Breast epithelium (tissue), 4 donors: ENCODE data around the gene FAM222A. TPM values are rescaled to one million over a fixed set of nuclear protein-coding genes. Genes with fewer than 3 reads are reported as not detected.

Experiments
- DNase-seq, 2 donors: peaks; one replicate each; pipeline ENCODE4 v3.0.0-alpha.2; 2019; ENCODE audit warnings: low spot score in 2 of 2
- H3K27ac ChIP-seq, 2 donors: fragments of 200-600 bp; sonication (generic) in 1 of 2; one replicate each; pipeline ENCODE4 v1.5.1; 2016 to 2019; ENCODE audit warnings: mild to moderate bottlenecking in 1 of 2
- H3K27me3 ChIP-seq, 2 donors: fragments of 200-600 bp; sonication (generic) in 1 of 2; one replicate each; pipeline versions ENCODE4 v1.5.1 to v1.6.0; 2017 to 2019; ENCODE audit warnings: control low read depth in 1 of 2, mild to moderate bottlenecking in 1 of 2
- H3K36me3 ChIP-seq: fragments of 200-600 bp; one replicate; pipeline ENCODE4 v1.5.1; 2019
- H3K4me1 ChIP-seq, 2 donors: fragments of 200-600 bp; sonication (generic); one replicate each; pipeline ENCODE4 v1.5.1; 2016 to 2019; ENCODE audit warnings: control low read depth in 1 of 2
- H3K4me3 ChIP-seq, 3 donors: fragments of 200-600 bp; sonication (generic); 1 replicate in 2 of 3; 2 replicates in 1 of 3; pipeline ENCODE4 v1.5.1; 2016 to 2019; ENCODE audit warnings: mild to moderate bottlenecking in 3 of 3, moderate library complexity in 2 of 3
- H3K9me3 ChIP-seq, 2 donors: fragments of 200-600 bp; sonication (generic) in 1 of 2; one replicate each; pipeline ENCODE4 v1.5.1; 2016 to 2019; ENCODE audit warnings: control low read depth in 1 of 2
- CTCF ChIP-seq, 3 donors: fragments of 450-650 bp; IDR thresholded peaks; one replicate each; pipeline ENCODE4 v1.5.1; 2016 to 2017; ENCODE audit warnings: antibody characterized with exemption in 3 of 3, mild to moderate bottlenecking in 3 of 3, moderate library complexity in 3 of 3
- POLR2A ChIP-seq: fragments of 450-650 bp; IDR thresholded peaks from one replicate; pipeline ENCODE4 v1.6.1; 2016; ENCODE audit warnings: antibody characterized with exemption, mild to moderate bottlenecking, moderate library complexity
- POLR2AphosphoS5 ChIP-seq, 3 donors: sonication (generic); formaldehyde crosslinking; IDR thresholded peaks; one replicate each; pipeline ENCODE4 v1.6.1; 2017; ENCODE audit warnings: antibody characterized with exemption in 3 of 3
- intact Hi-C: fragments of 100-400 bp; cut with DNase I; formaldehyde crosslinking; loops from one replicate; pipeline ENCODE4 v1.15.1; 2023; ENCODE audit warnings: low total_unique reads
- total RNA-seq, 3 donors: library from RNA; depleted of rRNA; stranded (reverse); fragments of >200 nt; gene quantifications; one replicate each; pipeline ENCODE4 v1.1.0, GENCODE V29; 2016

The FAM222A gene
- total RNA-seq, 3 donors from 2014 or later, result 0.32 to 7.3 (median 1.3) TPM

GRCh38 chr12:109744026-109744425, 30.4 kb downstream of the FAM222A start:
- Histone ChIP-seq H3K9me3 (no peaks in the 10 kb centered on the region), H3K27me3 (no peaks in the 10 kb centered on the region), H3K27ac (no peak overlapping the region), H3K4me1 (no peaks in the 10 kb centered on the region), H3K4me3 (no peak overlapping the region), H3K36me3 (no peaks in the 10 kb centered on the region)
- intact Hi-C loops, result no loop called here
- TF ChIP-seq POLR2AphosphoS5 (IDR thresholded peaks at IDR 0.05) (no peak), POLR2A (no peak), CTCF (IDR thresholded peaks at IDR 0.05) (no peak)
- peak in 1 of 2 donors; percentile 24 for DNase-seq

GRCh38 chr12:109744986-109745942, 31.6 kb downstream of the FAM222A start:
- Histone ChIP-seq H3K36me3 (no peaks in the 10 kb centered on the region), H3K4me1 (no peaks in the 10 kb centered on the region), H3K4me3 (no peak overlapping the region), H3K27me3 (no peaks in the 10 kb centered on the region), H3K9me3 (no peaks in the 10 kb centered on the region), H3K27ac (peak overlapping the region; percentile 1 to 40)
- no peak for TF ChIP-seq POLR2AphosphoS5 (IDR thresholded peaks at IDR 0.05)
- no peak for TF ChIP-seq CTCF (IDR thresholded peaks at IDR 0.05)
- no peak for TF ChIP-seq POLR2A
- peak; percentile 42 to 51 for DNase-seq
- intact Hi-C loops, result no loop called here

GRCh38 chr12:109752117-109753053, 38.8 kb downstream of the FAM222A start:
- intact Hi-C loops, result no loop called here
- peaks cover 0 to 8% of the 10 kb centered on the region in 2 donors for H3K9me3 ChIP-seq
- no peaks in the 10 kb centered on the region for H3K36me3 ChIP-seq
- no peaks in the 10 kb centered on the region for H3K27me3 ChIP-seq
- TF ChIP-seq POLR2AphosphoS5 (IDR thresholded peaks at IDR 0.05) (no peak), POLR2A (no peak)
- H3K4me1 ChIP-seq, result no peaks in the 10 kb centered on the region
- no peak overlapping the region for H3K4me3 ChIP-seq
- peak overlapping the region in 1 of 2 donors; percentile 50 for H3K27ac ChIP-seq
- DNase-seq, result peak in 1 of 2 donors; percentile 24

- intact Hi-C loops, result no loop called here
- Histone ChIP-seq H3K36me3 (no peaks in the 10 kb centered on the region), H3K4me1 (no peaks in the 10 kb centered on the region), H3K4me3 (no peak overlapping the region), H3K27me3 (no peaks in the 10 kb centered on the region), H3K27ac (peak overlapping the region in 1 of 2 donors; percentile 50), H3K9me3 (peaks cover 0 to 8% of the 10 kb centered on the region in 2 donors)
- DNase-seq, result no peak
- TF ChIP-seq POLR2A (no peak), POLR2AphosphoS5 (IDR thresholded peaks at IDR 0.05) (no peak), CTCF (IDR thresholded peaks at IDR 0.05) (no peak)
Observed at GRCh38 chr12:109753054-109753401, 39.4 kb downstream of the FAM222A start.

GRCh38 chr12:109753959-109754358, 40.3 kb downstream of the FAM222A start:
- Histone ChIP-seq H3K27ac (no peak overlapping the region), H3K9me3 (peaks cover 0 to 8% of the 10 kb centered on the region in 2 donors), H3K4me1 (no peaks in the 10 kb centered on the region), H3K4me3 (no peak overlapping the region), H3K27me3 (no peaks in the 10 kb centered on the region), H3K36me3 (no peaks in the 10 kb centered on the region)
- TF ChIP-seq CTCF (IDR thresholded peaks at IDR 0.05) (no peak), POLR2A (no peak), POLR2AphosphoS5 (IDR thresholded peaks at IDR 0.05) (no peak)
- peak in 1 of 2 donors; percentile 24 for DNase-seq
- intact Hi-C loops, result no loop called here
